IMR-90 (cell line): ENCODE results near the gene CCND3. TPM values are rescaled to one million over a fixed set of nuclear protein-coding genes. Genes with fewer than 3 reads are reported as not detected.

ENCODE experiments used
- ATAC-seq: fragments of 200-7000 bp; cut with Tn5 transposase; 2 replicates; pipeline ENCODE4 v1.9.1; 2020; ENCODE audit warnings: low read depth, mild to moderate bottlenecking, moderate library complexity
- BruUV-seq: library from RNA; stranded (reverse); fragments of 400-500 nt; replicated peaks from 2 replicates; lab custom pipeline; 2021; lab: Mats Ljungman, UMichigan
- CTCF ChIA-PET: fragments of 300-600 bp; formaldehyde crosslinking; extraction: SDS; loops from one replicate; lab custom pipeline; 2021; ENCODE audit warnings: antibody characterized with exemption; lab: Yijun Ruan, JAX
- POLR2A ChIA-PET: fragments of 300-600 bp; sonication (Branson Sonifier 250); formaldehyde crosslinking; loops from one replicate; lab custom pipeline; 2022; ENCODE audit warnings: antibody characterized with exemption; ENCODE audit not compliant: unreplicated experiment; lab: Charles Lee
- DNase-seq: peaks from one replicate; pipeline ENCODE4 v3.0.0; 2013
- H2AFZ ChIP-seq: replicated peaks from 2 replicates; pipeline ENCODE3; 2013; ENCODE audit warnings: low read length, mild to moderate bottlenecking; ENCODE audit not compliant: poor library complexity
- H2AK5ac ChIP-seq: 2 replicates; pipeline ENCODE4 v1.6.1; 2013; ENCODE audit warnings: low read depth, low read length, inconsistent platforms
- H2AK9ac ChIP-seq: replicated peaks from 2 replicates; pipeline ENCODE3; 2013; ENCODE audit warnings: mild to moderate bottlenecking, low read depth, low read length, moderate library complexity; ENCODE audit not compliant: poor library complexity
- H2BK120ac ChIP-seq: 2 replicates; pipeline ENCODE4 v1.6.1; 2013; ENCODE audit warnings: low read depth, low read length, inconsistent platforms
- H2BK15ac ChIP-seq: 3 replicates; pipeline ENCODE4 v1.6.1; 2013; ENCODE audit warnings: low read depth, low read length, inconsistent platforms
- H2BK20ac ChIP-seq: 2 replicates; pipeline ENCODE4 v1.6.1; 2013; ENCODE audit warnings: low read depth, mild to moderate bottlenecking, inconsistent platforms, low read length, moderate library complexity
- H2BK5ac ChIP-seq: 2 replicates; pipeline ENCODE4 v1.6.1; 2013; ENCODE audit warnings: mild to moderate bottlenecking, low read depth, low read length, inconsistent platforms; ENCODE audit not compliant: poor library complexity, severe bottlenecking
- H3K14ac ChIP-seq: replicated peaks from 2 replicates; pipeline ENCODE4 v1.6.1; 2013; ENCODE audit warnings: low read depth, low read length, inconsistent platforms
- H3K18ac ChIP-seq: 2 replicates; pipeline ENCODE4 v1.6.1; 2013; ENCODE audit warnings: low read depth, low read length, control low read depth
- H3K23ac ChIP-seq: 2 replicates; pipeline ENCODE4 v1.6.1; 2013; ENCODE audit warnings: low read depth, low read length, inconsistent platforms
- H3K27ac ChIP-seq: 2 replicates; pipeline ENCODE4 v1.5.1; 2013; ENCODE audit warnings: mild to moderate bottlenecking, control low read depth, low read length; ENCODE audit not compliant: insufficient read depth
- H3K27me3 ChIP-seq: 2 replicates; pipeline ENCODE4 v1.6.1; 2013; ENCODE audit warnings: low read length; ENCODE audit not compliant: control insufficient read depth, insufficient read depth
- H3K36me3 ChIP-seq: 2 replicates; pipeline ENCODE4 v1.6.1; 2013; ENCODE audit warnings: low read length, mixed read lengths; ENCODE audit not compliant: control insufficient read depth, insufficient read depth
- H3K4ac ChIP-seq: 2 replicates; pipeline ENCODE4 v1.6.1; 2013; ENCODE audit warnings: low read depth, low read length, inconsistent platforms
- H3K4me1 ChIP-seq: 2 replicates; pipeline ENCODE4 v1.6.1; 2013; ENCODE audit warnings: low read length, mixed read lengths; ENCODE audit not compliant: control insufficient read depth, insufficient read depth
- H3K4me2 ChIP-seq: 2 replicates; pipeline ENCODE4 v1.6.1; 2013; ENCODE audit warnings: low read depth, mild to moderate bottlenecking, control low read depth, low read length, moderate library complexity
- H3K4me3 ChIP-seq: 2 replicates; pipeline ENCODE4 v1.5.1; 2013; ENCODE audit warnings: low read depth, mild to moderate bottlenecking, control low read depth, low read length, moderate library complexity; ENCODE audit not compliant: insufficient read depth
- H3K56ac ChIP-seq: 2 replicates; pipeline ENCODE4 v1.6.1; 2013; ENCODE audit warnings: low read length, inconsistent platforms; ENCODE audit not compliant: insufficient read depth; ENCODE audit errors: extremely low read depth
- H3K79me1 ChIP-seq, 2 experiments: 2 replicates each; pipeline ENCODE4 v1.6.1; 2013; ENCODE audit warnings: low read length in 2 of 2, inconsistent platforms in 1 of 2, low read depth in 1 of 2
- H3K9ac ChIP-seq: 2 replicates; pipeline ENCODE4 v1.6.1; 2013; ENCODE audit warnings: low read depth, low read length, control low read depth
- H3K9me1 ChIP-seq: 2 replicates; pipeline ENCODE4 v1.6.1; 2013; ENCODE audit warnings: low read length, inconsistent platforms; ENCODE audit not compliant: insufficient read depth
- H3K9me3 ChIP-seq: 2 replicates; pipeline ENCODE4 v1.6.1; 2013; ENCODE audit warnings: low read length; ENCODE audit not compliant: control insufficient read depth, insufficient read depth
- H4K20me1 ChIP-seq: 2 replicates; pipeline ENCODE4 v1.6.1; 2013; ENCODE audit warnings: low read length, inconsistent platforms; ENCODE audit not compliant: insufficient read depth
- H4K5ac ChIP-seq: 2 replicates; pipeline ENCODE4 v1.6.1; 2013; ENCODE audit warnings: mild to moderate bottlenecking, low read depth, low read length, control low read depth
- H4K8ac ChIP-seq, 2 experiments: 2 replicates each; pipeline ENCODE4 v1.6.1; 2013; ENCODE audit warnings: low read depth in 2 of 2, low read length in 2 of 2, control low read depth in 1 of 2, inconsistent platforms in 1 of 2
- H4K91ac ChIP-seq: 2 replicates; pipeline ENCODE4 v1.6.1; 2013; ENCODE audit warnings: low read depth, low read length, inconsistent platforms; ENCODE audit not compliant: insufficient read depth
- CHD1 ChIP-seq: IDR thresholded peaks from 2 replicates; pipeline ENCODE4 v1.6.1; 2012; ENCODE audit warnings: low read depth, low read length, improper control_type of control experiment
- MAFK ChIP-seq: IDR thresholded peaks from 2 replicates; pipeline ENCODE4 v1.6.1; 2012; ENCODE audit warnings: low read depth, low read length, improper control_type of control experiment
- SMC3 ChIP-seq: fragments of 150-350 bp; IDR thresholded peaks from 2 replicates; pipeline ENCODE4 v1.6.1; 2016; ENCODE audit warnings: low read depth, mild to moderate bottlenecking, antibody characterized with exemption, low read length, moderate library complexity
- WGBS, 2 experiments: methylation state at CpG; one replicate each; pipeline versions ENCODE4 v1.1.5 to v1.1.7; 2013; ENCODE audit warnings: missing lambda C conversion rate in 2 of 2; ENCODE audit not compliant: insufficient read length in 1 of 2; ENCODE audit errors: extremely low coverage in 2 of 2; 5-methylcytosine and 5-hydroxymethylcytosine counted together
- dilution Hi-C: fragments of 300-500 bp; cut with HindIII; formaldehyde crosslinking; loops from one replicate; pipeline ENCODE4 v1.14.3; 2018; ENCODE audit warnings: low sequenced_read_pairs; ENCODE audit not compliant: unreplicated experiment
- in situ Hi-C: fragments of 300-500 bp; cut with MboI; formaldehyde crosslinking; loops from 3 replicates; pipeline ENCODE4 v1.14.3; 2019; ENCODE audit warnings: low sequenced_read_pairs, inconsistent platforms, mixed read lengths
- intact Hi-C: fragments of 100-400 bp; cut with micrococcal nuclease; formaldehyde crosslinking; loops from 2 replicates; pipeline ENCODE4 v1.10.0; 2022
- polyA plus RNA-seq, 3 experiments: library from polyadenylated mRNA; depleted of rRNA; stranded (reverse); fragments of >200 nt; gene quantifications; 2 replicates each; pipeline ENCODE4 v1.2.3, GENCODE V29; 2012; ENCODE audit warnings: low replicate concordance in 1 of 3
- total RNA-seq: library from RNA; depleted of rRNA; stranded (reverse); fragments of >200 nt; gene quantifications from 2 replicates; pipeline ENCODE4 v1.2.3, GENCODE V29; 2012

The CCND3 gene
- total and polyA plus RNA-seq, 2 of the 4 experiments (the other 2 are of a cell fraction): 19.2 to 61.9 TPM

DNA sequence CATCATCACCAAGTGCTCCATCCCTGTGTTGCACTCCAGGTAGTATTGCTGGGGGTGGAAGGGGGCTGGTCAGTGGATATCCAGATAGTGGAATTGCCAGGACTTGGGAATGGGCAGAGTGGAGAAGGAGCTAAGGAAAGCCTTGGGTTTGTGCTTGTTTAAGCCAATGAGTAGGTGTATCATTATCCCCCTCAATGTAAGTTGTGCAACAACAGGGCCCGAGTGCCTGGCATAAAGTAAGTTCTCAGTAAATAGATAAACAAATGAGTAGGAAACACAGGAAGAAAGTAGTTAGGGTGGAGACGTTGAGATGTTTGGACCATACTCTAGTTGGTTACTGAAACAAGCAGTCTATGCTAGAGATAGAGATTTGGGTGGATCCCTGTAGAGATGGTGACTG is 9.8 kb downstream of the CCND3 start:
- Histone ChIP-seq H2BK120ac (no peak overlapping the region), H2BK20ac (no peak overlapping the region), H3K14ac (no peak overlapping the region), H3K4ac (no peak overlapping the region), H2BK15ac (no peak overlapping the region), H4K20me1 (peaks cover 39% of the 10 kb centered on the region), H3K4me2 (no peak overlapping the region), H3K18ac (no peak overlapping the region), H2AK5ac (no peak overlapping the region), H3K36me3 (peaks cover 73% of the 10 kb centered on the region), H3K9ac (no peak overlapping the region), H3K9me3 (no peaks in the 10 kb centered on the region), H2AFZ (no peak overlapping the region), H3K23ac (no peak overlapping the region), H4K5ac (no peak overlapping the region), H4K91ac (no peak overlapping the region), H4K8ac (no peak overlapping the region), H3K27ac (no peak overlapping the region), H3K56ac (no peak overlapping the region), H3K79me1 (peaks cover 34 to 54% of the 10 kb centered on the region in 2 experiments), H3K4me1 (peaks cover 5% of the 10 kb centered on the region), H3K27me3 (no peaks in the 10 kb centered on the region), H2AK9ac (no peak overlapping the region), H3K9me1 (peaks cover 4% of the 10 kb centered on the region; the same call in 1 of the 2 replicates), H2BK5ac (no peak overlapping the region), H3K4me3 (no peak overlapping the region)
- BruUV-seq: no TSS peak
- dilution Hi-C loops (no loop called here), intact Hi-C loops (no loop called here), in situ Hi-C loops (loop anchor here (5.0 to 10.0 kb wide), 2 partner anchors 84 to 147 kb away; partner anchors contain the start of genes PRICKLE4 and TOMM6)
- TF ChIP-seq CHD1: no peak
- no peak for TF ChIP-seq SMC3
- TF ChIP-seq MAFK: no peak
- DNase-seq (no peak), ATAC-seq (no peak)
- ChIA-PET CTCF (no interaction called here), POLR2A (no interaction called here)
- WGBS, 2 experiments: 60% methylated on average over 1 of the region's 2 CpGs; no CpG with 5 or more reads in 1 of the 2 experiments
